Mesenchymal stem cell (in vitro differentiated cells and primary cell): Measurements from ENCODE around the gene TMC3.

Experiments
- DNase-seq: peaks from one replicate; pipeline ENCODE4 v3.0.0-alpha.2; 2013
- H2AFZ ChIP-seq: one replicate; pipeline ENCODE4 v1.6.1; 2013; ENCODE audit warnings: low read depth, mild to moderate bottlenecking, control low read depth, inconsistent platforms, low read length, moderate library complexity
- H2AK5ac ChIP-seq: 2 replicates; pipeline ENCODE4 v1.6.1; 2013; ENCODE audit warnings: low read length, moderate library complexity, mild to moderate bottlenecking, inconsistent platforms; ENCODE audit not compliant: severe bottlenecking
- H2BK120ac ChIP-seq: one replicate; pipeline ENCODE4 v1.6.1; 2013; ENCODE audit warnings: low read depth, mild to moderate bottlenecking, inconsistent platforms, low read length, moderate library complexity
- H2BK12ac ChIP-seq, 2 experiments: one replicate each; pipeline ENCODE4 v1.6.1; 2013; ENCODE audit warnings: inconsistent platforms in 2 of 2, low read length in 2 of 2, mild to moderate bottlenecking in 2 of 2, moderate library complexity in 2 of 2, control low read depth in 1 of 2
- H2BK15ac ChIP-seq: one replicate; pipeline ENCODE4 v1.6.1; 2013; ENCODE audit warnings: mild to moderate bottlenecking, low read depth, inconsistent platforms; ENCODE audit not compliant: poor library complexity, severe bottlenecking
- H2BK5ac ChIP-seq: 2 replicates; pipeline ENCODE4 v1.6.1; 2013; ENCODE audit warnings: low read depth, mild to moderate bottlenecking, low read length, control low read depth, inconsistent platforms; ENCODE audit not compliant: poor library complexity, severe bottlenecking
- H3K14ac ChIP-seq, 2 experiments: one replicate each; pipeline ENCODE4 v1.6.1; 2013; ENCODE audit warnings: inconsistent platforms in 2 of 2, low read length in 2 of 2, control low read depth in 1 of 2, mild to moderate bottlenecking in 1 of 2, moderate library complexity in 1 of 2
- H3K18ac ChIP-seq, 2 experiments: one replicate each; pipeline ENCODE4 v1.6.1; 2013; ENCODE audit warnings: inconsistent platforms in 2 of 2, low read length in 2 of 2, control low read depth in 1 of 2, low read depth in 1 of 2, mild to moderate bottlenecking in 1 of 2
- H3K23ac ChIP-seq, 2 experiments: one replicate each; pipeline ENCODE4 v1.6.1; 2013; ENCODE audit warnings: inconsistent platforms in 2 of 2, low read length in 2 of 2, mild to moderate bottlenecking in 2 of 2, moderate library complexity in 2 of 2, control low read depth in 1 of 2
- H3K27ac ChIP-seq: 2 replicates; pipeline ENCODE4 v1.5.1; 2013; ENCODE audit warnings: mild to moderate bottlenecking, moderate library complexity, low read length, control low read depth, inconsistent platforms; ENCODE audit not compliant: poor library complexity, severe bottlenecking
- H3K27me3 ChIP-seq, 2 experiments: 2 replicates each; pipeline versions ENCODE4 v1.6.1 to v1.7.0; 2013; ENCODE audit warnings: low read length in 2 of 2, mild to moderate bottlenecking in 2 of 2, moderate library complexity in 2 of 2, control low read depth in 1 of 2, inconsistent platforms in 1 of 2; ENCODE audit not compliant: control insufficient read depth in 1 of 2, insufficient read depth in 1 of 2
- H3K36me3 ChIP-seq, 2 experiments: 2 replicates each; pipeline versions ENCODE4 v1.6.1 to v1.7.0; 2013; ENCODE audit warnings: low read length in 2 of 2, control low read depth in 1 of 2, inconsistent platforms in 1 of 2, low read depth in 1 of 2, mild to moderate bottlenecking in 1 of 2; ENCODE audit not compliant: insufficient read depth in 2 of 2, control insufficient read depth in 1 of 2
- H3K4ac ChIP-seq, 2 experiments: one replicate each; pipeline ENCODE4 v1.6.1; 2013; ENCODE audit warnings: inconsistent platforms in 2 of 2, low read length in 2 of 2, mild to moderate bottlenecking in 2 of 2, moderate library complexity in 2 of 2, control low read depth in 1 of 2, low read depth in 1 of 2
- H3K4me1 ChIP-seq: 2 replicates; pipeline ENCODE4 v1.6.1; 2013; ENCODE audit warnings: low read depth, low read length, control low read depth; ENCODE audit not compliant: control insufficient read depth, insufficient read depth
- H3K4me2 ChIP-seq: 2 replicates; pipeline ENCODE4 v1.6.1; 2013; ENCODE audit warnings: low read length, mild to moderate bottlenecking, inconsistent platforms; ENCODE audit not compliant: poor library complexity, severe bottlenecking
- H3K4me3 ChIP-seq, 2 experiments: 2 replicates each; pipeline versions ENCODE4 v1.5.1 to v1.7.0; 2013; ENCODE audit warnings: low read length in 2 of 2, mild to moderate bottlenecking in 2 of 2, control low read depth in 1 of 2, low read depth in 1 of 2; ENCODE audit not compliant: insufficient read depth in 1 of 2
- H3K79me1 ChIP-seq: replicated peaks from 2 replicates; pipeline ENCODE4 v1.6.1; 2013; ENCODE audit warnings: mild to moderate bottlenecking, control low read depth, low read length, inconsistent platforms; ENCODE audit not compliant: poor library complexity, severe bottlenecking
- H3K9ac ChIP-seq: 2 replicates; pipeline ENCODE4 v1.7.0; 2013; ENCODE audit warnings: mild to moderate bottlenecking, low read length, moderate library complexity
- H3K9me3 ChIP-seq: 2 replicates; pipeline ENCODE4 v1.7.0; 2013; ENCODE audit warnings: mild to moderate bottlenecking, low read length; ENCODE audit not compliant: control insufficient read depth
- H4K8ac ChIP-seq: one replicate; pipeline ENCODE4 v1.6.1; 2013; ENCODE audit warnings: inconsistent platforms, mild to moderate bottlenecking, low read length, moderate library complexity
- H4K91ac ChIP-seq: one replicate; pipeline ENCODE4 v1.6.1; 2013; ENCODE audit warnings: mild to moderate bottlenecking, low read length, inconsistent platforms
- whole genome bisulfite sequencing: methylation state at CpG from one replicate; pipeline ENCODE4 v1.1.7; 2013; ENCODE audit warnings: mixed read lengths; 5-methylcytosine and 5-hydroxymethylcytosine counted together

The TMC3 gene

DNA sequence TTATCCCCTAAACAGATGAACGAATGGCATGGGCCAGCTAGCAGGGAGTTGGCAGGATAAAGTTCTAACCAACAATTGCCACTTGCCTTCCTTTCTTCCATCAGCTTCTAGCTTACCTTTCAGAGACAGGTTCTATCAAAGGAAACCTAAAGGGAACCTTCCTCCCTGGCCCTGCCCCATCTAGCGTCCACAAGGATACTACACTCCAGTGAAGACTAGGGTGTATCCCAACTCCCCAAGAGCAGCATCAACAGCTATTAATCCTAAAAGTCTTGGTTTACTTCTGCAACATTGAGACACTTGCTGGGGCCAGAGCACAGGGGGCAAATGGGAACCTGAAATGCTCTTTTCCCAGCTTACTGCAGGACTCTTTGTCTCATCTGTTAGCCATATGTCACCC is 37.0 kb upstream of the TMC3 start:
- Histone ChIP-seq H2AFZ (no peak overlapping the region), H4K8ac (no peak overlapping the region)

DNA sequence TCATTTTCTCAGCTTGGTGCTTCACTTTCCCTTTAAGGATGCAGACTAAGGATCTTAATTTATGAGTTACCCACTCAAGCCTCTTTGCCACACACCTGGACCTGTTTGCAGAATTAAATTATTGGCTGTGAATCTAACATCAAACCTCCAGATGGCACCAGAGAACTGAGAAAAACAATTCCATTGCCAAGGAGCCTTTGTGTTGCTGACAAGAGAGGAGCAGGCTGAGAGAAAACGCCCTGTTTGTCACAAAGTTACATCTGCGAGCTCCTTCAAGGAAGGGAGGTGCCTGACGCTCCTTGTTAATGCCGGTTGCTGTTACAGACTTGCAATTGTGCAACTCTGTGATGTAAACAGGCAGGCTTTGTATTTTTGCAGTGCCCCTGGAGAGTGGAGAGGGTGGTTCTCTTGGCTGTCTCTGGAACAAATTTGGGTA is 36.3 kb upstream of the TMC3 start:
- no peaks in the 10 kb centered on the region for H3K9me3 ChIP-seq
- no peak overlapping the region for H3K23ac ChIP-seq
- no peak overlapping the region for H2BK120ac ChIP-seq
- H3K27me3 ChIP-seq: peaks cover 16 to 27% of the 10 kb centered on the region in 2 experiments
- no peak overlapping the region for H3K14ac ChIP-seq
- H3K4me2 ChIP-seq: no peak overlapping the region
- H2BK15ac ChIP-seq: no peak overlapping the region
- WGBS: 0% methylated on average over 4 of the region's 4 CpGs
- H4K8ac ChIP-seq: no peak overlapping the region
- H4K91ac ChIP-seq: no peak overlapping the region
- H3K27ac ChIP-seq: no peak overlapping the region
- H3K4me3 ChIP-seq: no peak overlapping the region
- no peak overlapping the region for H3K4ac ChIP-seq
- peak overlapping the region; percentile 9 for H3K9ac ChIP-seq
- H3K4me1 ChIP-seq: no peaks in the 10 kb centered on the region
- H3K79me1 ChIP-seq: no peaks in the 10 kb centered on the region
- no peak overlapping the region for H3K18ac ChIP-seq
- no peak overlapping the region for H2BK5ac ChIP-seq
- peak; percentile 66 for DNase-seq
- H2AFZ ChIP-seq: no peak overlapping the region
- H3K36me3 ChIP-seq: no peaks in the 10 kb centered on the region
- H2AK5ac ChIP-seq: no peak overlapping the region
- H2BK12ac ChIP-seq: no peak overlapping the region

More for the DNA sequence above, 37.0 kb upstream of the TMC3 start:
- H3K79me1 ChIP-seq: no peaks in the 10 kb centered on the region
- no peak overlapping the region for H2BK15ac ChIP-seq
- no peak overlapping the region for H3K4me2 ChIP-seq
- WGBS: 60% methylated on average over 2 of the region's 2 CpGs
- H3K9me3 ChIP-seq: no peaks in the 10 kb centered on the region
- H4K91ac ChIP-seq: no peak overlapping the region
- no peak overlapping the region for H2BK12ac ChIP-seq
- no peaks in the 10 kb centered on the region for H3K36me3 ChIP-seq
- H2BK5ac ChIP-seq: no peak overlapping the region
- no peak for DNase-seq
- H3K4ac ChIP-seq: no peak overlapping the region
- H2AK5ac ChIP-seq: no peak overlapping the region
- no peak overlapping the region for H3K4me3 ChIP-seq
- H3K9ac ChIP-seq: no peak overlapping the region
- no peak overlapping the region for H3K18ac ChIP-seq
- no peak overlapping the region for H3K14ac ChIP-seq
- no peak overlapping the region for H3K23ac ChIP-seq
- no peak overlapping the region for H3K27ac ChIP-seq
- no peaks in the 10 kb centered on the region for H3K4me1 ChIP-seq
- H2BK120ac ChIP-seq: no peak overlapping the region
- H3K27me3 ChIP-seq: peaks cover 16 to 27% of the 10 kb centered on the region in 2 experiments

DNA sequence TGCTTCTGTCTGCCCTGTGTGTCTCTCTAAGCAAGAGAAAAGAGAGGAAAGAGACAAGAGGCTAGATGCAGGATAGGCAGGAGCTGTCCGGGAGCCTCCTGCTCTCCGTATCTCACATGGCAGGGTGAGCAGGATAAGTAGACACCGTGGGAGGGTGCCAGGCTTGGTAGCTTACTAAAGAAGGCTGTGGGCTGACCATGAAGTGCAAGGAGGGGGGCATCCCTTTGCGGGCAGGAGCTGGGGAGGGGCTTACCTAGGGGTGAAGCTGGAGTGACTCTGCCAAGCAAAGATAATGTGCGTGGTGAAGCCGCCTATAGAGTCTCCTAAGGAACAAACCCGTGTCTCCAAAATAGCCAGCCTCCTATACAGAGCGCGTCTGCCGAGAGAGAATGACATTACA is 33.7 kb upstream of the TMC3 start:
- H3K79me1 ChIP-seq: no peaks in the 10 kb centered on the region
- WGBS: 76% methylated on average over 6 of the region's 10 CpGs
- no peak overlapping the region for H2BK15ac ChIP-seq
- H3K14ac ChIP-seq: peak overlapping the region in 1 of 2 experiments; percentile 28
- no peak overlapping the region for H2BK5ac ChIP-seq
- H3K4me3 ChIP-seq: no peak overlapping the region
- no peak overlapping the region for H2BK12ac ChIP-seq
- H4K8ac ChIP-seq: no peak overlapping the region
- no peak overlapping the region for H3K23ac ChIP-seq
- DNase-seq: no peak
- H3K18ac ChIP-seq: no peak overlapping the region
- H3K36me3 ChIP-seq: no peaks in the 10 kb centered on the region
- no peak overlapping the region for H3K4me2 ChIP-seq
- no peak overlapping the region for H3K27ac ChIP-seq
- H2AK5ac ChIP-seq: no peak overlapping the region
- no peak overlapping the region for H2BK120ac ChIP-seq
- no peak overlapping the region for H4K91ac ChIP-seq
- H3K4ac ChIP-seq: no peak overlapping the region
- peak overlapping the region; percentile 27 for H2AFZ ChIP-seq
- no peaks in the 10 kb centered on the region for H3K9me3 ChIP-seq
- peaks cover 16 to 24% of the 10 kb centered on the region in 2 experiments for H3K27me3 ChIP-seq
- no peak overlapping the region for H3K9ac ChIP-seq
- no peaks in the 10 kb centered on the region for H3K4me1 ChIP-seq

DNA sequence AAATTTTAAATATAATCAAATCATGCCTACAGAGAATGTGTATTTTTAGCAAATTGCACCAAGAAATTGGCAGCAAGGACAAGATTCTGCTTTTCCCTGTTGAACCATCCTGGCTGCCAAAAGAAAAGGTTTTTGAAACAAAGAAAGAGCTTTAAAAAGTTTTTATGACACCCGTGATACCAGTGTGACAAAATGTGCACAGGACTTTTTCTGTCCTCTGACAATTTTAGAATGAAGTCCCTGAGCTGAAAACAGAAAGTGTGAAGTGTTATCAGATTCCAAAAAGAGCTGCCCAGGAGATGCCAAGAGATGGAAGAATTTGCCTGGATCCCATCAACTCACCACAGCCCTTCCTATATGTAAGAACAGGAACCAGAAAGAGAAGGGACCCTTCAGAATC is 33.2 kb upstream of the TMC3 start:
- H3K4ac ChIP-seq: no peak overlapping the region
- no peak overlapping the region for H2BK12ac ChIP-seq
- H2AFZ ChIP-seq: no peak overlapping the region
- H3K14ac ChIP-seq: peak overlapping the region in 1 of 2 experiments; percentile 28
- no peak overlapping the region for H2AK5ac ChIP-seq
- no peak overlapping the region for H3K9ac ChIP-seq
- WGBS: 80% methylated on average over 1 of the region's 1 CpG
- H3K9me3 ChIP-seq: no peaks in the 10 kb centered on the region
- H4K91ac ChIP-seq: no peak overlapping the region
- H3K27me3 ChIP-seq: peaks cover 16 to 22% of the 10 kb centered on the region in 2 experiments
- H3K27ac ChIP-seq: no peak overlapping the region
- H3K79me1 ChIP-seq: no peaks in the 10 kb centered on the region
- no peak overlapping the region for H4K8ac ChIP-seq
- H3K4me2 ChIP-seq: no peak overlapping the region
- no peak overlapping the region for H3K4me3 ChIP-seq
- H2BK15ac ChIP-seq: no peak overlapping the region
- no peak overlapping the region for H2BK5ac ChIP-seq
- H3K36me3 ChIP-seq: no peaks in the 10 kb centered on the region
- H2BK120ac ChIP-seq: no peak overlapping the region
- DNase-seq: no peak
- H3K4me1 ChIP-seq: no peaks in the 10 kb centered on the region
- no peak overlapping the region for H3K23ac ChIP-seq
- no peak overlapping the region for H3K18ac ChIP-seq
